GM21576 (cell line): ENCODE measurements around the gene STXBP5.

Experiments used
- ATAC-seq: cut with Tn5 transposase; IDR thresholded peaks from one replicate; pipeline ENCODE4 v1.9.1; 2021; ENCODE audit warnings: mild to moderate bottlenecking, moderate library complexity; ENCODE audit not compliant: unreplicated experiment

Gene STXBP5

GRCh38 chr6:147177286-147177685 is 26.9 kb upstream of the STXBP5 start:
- ATAC-seq, result no peak

- no peak for ATAC-seq
These were observed 25.9 kb upstream of the STXBP5 start for GRCh38 chr6:147178355-147178754.

- ATAC-seq, result no peak
These were observed 24.4 kb upstream of the STXBP5 start for GRCh38 chr6:147179809-147180208.

- ATAC-seq, result no peak
These were observed 23.3 kb upstream of the STXBP5 start for GRCh38 chr6:147180926-147181325.

- ATAC-seq, result no peak
These were observed 19.8 kb upstream of the STXBP5 start for GRCh38 chr6:147184379-147184778.

GRCh38 chr6:147185216-147185615 is 19.0 kb upstream of the STXBP5 start:
- no peak for ATAC-seq

- no peak for ATAC-seq
These were observed 13.7 kb upstream of the STXBP5 start for GRCh38 chr6:147190556-147190955.

GRCh38 chr6:147192278-147192911 is 11.8 kb upstream of the STXBP5 start:
- ATAC-seq, result no peak

GRCh38 chr6:147194652-147195411 is 9.4 kb upstream of the STXBP5 start:
- no peak for ATAC-seq

- ATAC-seq, result no peak
These were observed 8.7 kb upstream of the STXBP5 start for GRCh38 chr6:147195510-147195909.

GRCh38 chr6:147195987-147196386 is 8.2 kb upstream of the STXBP5 start:
- ATAC-seq, result no peak

- ATAC-seq, result no peak
These were observed 3.5 kb upstream of the STXBP5 start for GRCh38 chr6:147200711-147201110.

GRCh38 chr6:147201885-147202515 is 2.2 kb upstream of the STXBP5 start:
- ATAC-seq, result no peak

GRCh38 chr6:147202516-147203310 is 1.5 kb upstream of the STXBP5 start:
- peak; percentile 84 for ATAC-seq

GRCh38 chr6:147203311-147204059 is 732 bp upstream of the STXBP5 start:
- ATAC-seq, result peak; percentile 42

- ATAC-seq, result no peak
These were observed 660 bp downstream of the STXBP5 start for GRCh38 chr6:147204843-147205311.

- no peak for ATAC-seq
These were observed 1.7 kb downstream of the STXBP5 start for GRCh38 chr6:147205690-147206600.

- ATAC-seq, result no peak
These were observed 3.1 kb downstream of the STXBP5 start for GRCh38 chr6:147207351-147207750.
